Choroid plexus epithelial cell (primary cell): ENCODE data around the gene SPATA46.

Experiments
- DNase-seq: peaks from one replicate; pipeline ENCODE4 v3.0.0-alpha.2; 2010; ENCODE audit warnings: low read depth
- H3K4me3 ChIP-seq: 2 replicates; pipeline ENCODE4 v1.5.1; 2011; ENCODE audit warnings: low read depth, mild to moderate bottlenecking, control low read depth, low read length, moderate library complexity
- CTCF ChIP-seq: conservative IDR thresholded peaks from 2 replicates; pipeline ENCODE4 v1.5.1; 2011; ENCODE audit warnings: low read depth, mild to moderate bottlenecking, control low read depth, inconsistent platforms, low read length, moderate library complexity

SPATA46 gene

DNA sequence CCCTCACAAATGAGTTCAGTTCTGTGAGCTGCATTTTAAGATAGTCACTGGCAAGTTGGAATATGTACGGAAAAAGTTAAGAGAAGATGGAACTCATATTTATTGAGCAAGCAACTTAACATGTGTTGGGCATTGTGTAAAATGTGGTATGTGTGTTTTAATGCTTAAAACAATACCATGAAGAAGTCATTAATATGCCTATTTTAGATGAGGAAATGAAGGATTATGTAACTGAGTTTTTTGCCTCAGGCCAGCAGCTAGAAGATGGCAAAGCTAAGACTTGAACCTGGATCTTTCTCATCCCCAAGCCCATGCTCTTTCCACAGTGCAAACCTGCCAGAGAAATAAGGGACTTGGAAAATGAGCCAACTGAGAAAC, 48.9 kb downstream of the SPATA46 start:
- DNase-seq = no peak
- TF ChIP-seq CTCF = no peak
- H3K4me3 ChIP-seq = no peak overlapping the region

GRCh38 chr1:162327144-162327787, 49.4 kb downstream of the SPATA46 start:
- no peak for DNase-seq
- no peak overlapping the region for H3K4me3 ChIP-seq
- no peak for TF ChIP-seq CTCF

GRCh38 chr1:162326559-162326958, 50.1 kb downstream of the SPATA46 start:
- DNase-seq = no peak
- no peak overlapping the region for H3K4me3 ChIP-seq
- TF ChIP-seq CTCF = no peak

- DNase-seq = no peak
- H3K4me3 ChIP-seq = no peak overlapping the region
- no peak for TF ChIP-seq CTCF
These were observed 52.3 kb downstream of the SPATA46 start for GRCh38 chr1:162324396-162324795.
